ENCODE results near the gene KLF7.

The KLF7 gene

GRCh38 chr2:207133458-207133819 is 32.3 kb downstream of the KLF7 start:
- peaks cover 39% of the 10 kb centered on the region for H3K36me3 Mint-ChIP-seq (ENCODE audit: low read depth)
- H3K9me3 Mint-ChIP-seq, result peaks cover 13% of the 10 kb centered on the region
- no peak for TF ChIP-seq CTCF (IDR thresholded peaks at IDR 0.05; ENCODE audit: unreplicated experiment in 3 of 3)
- peaks cover 52% of the 10 kb centered on the region for H3K4me1 Mint-ChIP-seq
- peak overlapping the region; percentile 88 to 90 (median 89) for H3K27ac Mint-ChIP-seq
- no peaks in the 10 kb centered on the region for H3K27me3 Mint-ChIP-seq (ENCODE audit: low read depth)
- peak overlapping the region; percentile 41 to 67 (median 59) for H3K4me3 Mint-ChIP-seq

GRCh38 chr2:207132019-207132418 is 33.7 kb downstream of the KLF7 start:
- H3K27ac Mint-ChIP-seq, result peak overlapping the region; percentile 77 to 89 (median 88)
- peaks cover 49% of the 10 kb centered on the region for H3K4me1 Mint-ChIP-seq

GRCh38 chr2:207131594-207131993 is 34.2 kb downstream of the KLF7 start:
- Mint-ChIP-seq H3K4me3 (peak overlapping the region in 1 of 3 experiments; percentile 14), H3K36me3 (ENCODE audit: low read depth) (peaks cover 55% of the 10 kb centered on the region), H3K4me1 (peaks cover 48% of the 10 kb centered on the region), H3K27me3 (ENCODE audit: low read depth) (no peaks in the 10 kb centered on the region), H3K9me3 (peaks cover 25% of the 10 kb centered on the region), H3K27ac (peak overlapping the region; percentile 10 to 89 (median 77))
- no peak for TF ChIP-seq CTCF (IDR thresholded peaks at IDR 0.05; ENCODE audit: unreplicated experiment in 3 of 3)

More at GRCh38 chr2:207132019-207132418, 33.7 kb downstream of the KLF7 start:
- Mint-ChIP-seq H3K27me3 (ENCODE audit: low read depth) (no peaks in the 10 kb centered on the region), H3K9me3 (peaks cover 23% of the 10 kb centered on the region), H3K4me3 (peak overlapping the region in 1 of 3 experiments; percentile 14), H3K36me3 (ENCODE audit: low read depth) (peaks cover 52% of the 10 kb centered on the region)
- no peak for TF ChIP-seq CTCF (IDR thresholded peaks at IDR 0.05; ENCODE audit: unreplicated experiment in 3 of 3)

- Mint-ChIP-seq H3K27ac (no peak overlapping the region), H3K27me3 (ENCODE audit: low read depth) (no peaks in the 10 kb centered on the region), H3K9me3 (peaks cover 25% of the 10 kb centered on the region), H3K4me3 (no peak overlapping the region), H3K4me1 (peaks cover 43% of the 10 kb centered on the region), H3K36me3 (ENCODE audit: low read depth) (peaks cover 50% of the 10 kb centered on the region)
- no peak for TF ChIP-seq CTCF (IDR thresholded peaks at IDR 0.05; ENCODE audit: unreplicated experiment in 3 of 3)
Measured at GRCh38 chr2:207130958-207131521, 34.7 kb downstream of the KLF7 start.

GRCh38 chr2:207129821-207130220 is 35.9 kb downstream of the KLF7 start:
- Mint-ChIP-seq H3K4me3 (no peak overlapping the region), H3K4me1 (peaks cover 34% of the 10 kb centered on the region), H3K36me3 (ENCODE audit: low read depth) (peaks cover 57% of the 10 kb centered on the region), H3K27me3 (ENCODE audit: low read depth) (no peaks in the 10 kb centered on the region), H3K27ac (no peak overlapping the region), H3K9me3 (peaks cover 25% of the 10 kb centered on the region)
- no peak for TF ChIP-seq CTCF (IDR thresholded peaks at IDR 0.05; ENCODE audit: unreplicated experiment in 3 of 3)

GRCh38 chr2:207128867-207129266 is 36.9 kb downstream of the KLF7 start:
- Mint-ChIP-seq H3K27ac (no peak overlapping the region), H3K4me1 (peaks cover 24% of the 10 kb centered on the region), H3K27me3 (ENCODE audit: low read depth) (no peaks in the 10 kb centered on the region), H3K36me3 (ENCODE audit: low read depth) (peaks cover 67% of the 10 kb centered on the region), H3K4me3 (no peak overlapping the region), H3K9me3 (peaks cover 25% of the 10 kb centered on the region)
- no peak for TF ChIP-seq CTCF (IDR thresholded peaks at IDR 0.05; ENCODE audit: unreplicated experiment in 3 of 3)
